ENCODE results near the gene BEND3.
A peak's percentile ranks its signal among the peaks of the same experiment; 100 is the strongest.

The BEND3 gene

DNA sequence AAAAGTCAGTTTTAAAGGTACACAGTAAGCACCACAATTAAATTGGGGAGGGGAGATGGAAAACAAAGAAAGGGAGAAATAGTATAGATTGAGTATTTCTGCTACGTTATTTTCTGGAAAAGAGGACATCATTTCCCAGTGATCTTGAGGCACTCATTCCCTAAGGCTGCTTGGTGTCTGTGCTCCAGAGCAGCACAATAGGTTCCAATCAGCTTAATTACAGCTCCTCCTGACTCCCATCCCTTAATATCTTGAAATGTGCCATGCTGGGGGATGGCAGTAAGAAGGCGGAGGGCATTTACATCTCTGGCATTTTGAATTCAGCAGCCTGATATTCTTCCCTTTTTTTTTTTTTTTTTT is 39.5 kb upstream of the BEND3 start:
- H3K23ac ChIP-seq (ENCODE audit: low read depth, low read length, poor library complexity), result no peak overlapping the region
- H3K18ac ChIP-seq (ENCODE audit: low read length), result no peak overlapping the region
- no peaks in the 10 kb centered on the region for H3K9me3 ChIP-seq (replicated peaks in 1 of 2; ENCODE audit: control insufficient read depth in 2 of 2, insufficient read depth in 1 of 2, low read depth in 1 of 2, low read length in 2 of 2)
- no peak overlapping the region for H3K9ac ChIP-seq (ENCODE audit: low read depth, low read length, poor library complexity)
- no peaks in the 10 kb centered on the region for H3K79me1 ChIP-seq (ENCODE audit: low read depth, low read length)
- no peak overlapping the region for H3K14ac ChIP-seq (ENCODE audit: low read length)
- no peaks in the 10 kb centered on the region for H3K36me3 ChIP-seq (replicated peaks in 1 of 2; ENCODE audit: control insufficient read depth in 2 of 2, insufficient read depth in 2 of 2, low read length in 2 of 2)
- H3K4me1 ChIP-seq (ENCODE audit: control insufficient read depth in 2 of 2, insufficient read depth in 1 of 2, low read depth in 1 of 2, low read length in 2 of 2), result peaks cover 4 to 9% of the 10 kb centered on the region in 2 donors
- DNase-seq (ENCODE audit: low spot score), result no peak
- H2BK15ac ChIP-seq (ENCODE audit: low read length), result no peak overlapping the region
- peak overlapping the region; percentile 82 for H3K27ac ChIP-seq (replicated peaks; ENCODE audit: low read length)
- no peak overlapping the region for H3K4ac ChIP-seq (ENCODE audit: low read length)
- no peak overlapping the region for H2BK5ac ChIP-seq (ENCODE audit: low read length)
- no peak overlapping the region for H3K4me2 ChIP-seq (ENCODE audit: insufficient read depth, low read length, poor library complexity, severe bottlenecking)
- no peak overlapping the region for H2BK120ac ChIP-seq (ENCODE audit: low read depth, low read length)
- no peaks in the 10 kb centered on the region for H3K27me3 ChIP-seq (ENCODE audit: control insufficient read depth in 3 of 3, insufficient read depth in 3 of 3, low read depth in 1 of 3, low read length in 3 of 3)
- no CpG with 5 or more reads among the region's 2 CpGs for WGBS, 2 donors (ENCODE audit: extremely low coverage in 2 of 2, insufficient read length in 2 of 2, insufficient replicate concordance in 1 of 2)
- peak overlapping the region; percentile 68 for H2AFZ ChIP-seq (ENCODE audit: low read length)
- H2AK5ac ChIP-seq (ENCODE audit: low read depth, low read length), result no peak overlapping the region
- no peak overlapping the region for H4K8ac ChIP-seq (ENCODE audit: low read depth, low read length)
- H3K4me3 ChIP-seq (ENCODE audit: low read length in 2 of 2), result no peak overlapping the region
- no peak overlapping the region for H2BK12ac ChIP-seq (ENCODE audit: low read length)
- no peak overlapping the region for H4K91ac ChIP-seq (ENCODE audit: low read depth, low read length, poor library complexity)

DNA sequence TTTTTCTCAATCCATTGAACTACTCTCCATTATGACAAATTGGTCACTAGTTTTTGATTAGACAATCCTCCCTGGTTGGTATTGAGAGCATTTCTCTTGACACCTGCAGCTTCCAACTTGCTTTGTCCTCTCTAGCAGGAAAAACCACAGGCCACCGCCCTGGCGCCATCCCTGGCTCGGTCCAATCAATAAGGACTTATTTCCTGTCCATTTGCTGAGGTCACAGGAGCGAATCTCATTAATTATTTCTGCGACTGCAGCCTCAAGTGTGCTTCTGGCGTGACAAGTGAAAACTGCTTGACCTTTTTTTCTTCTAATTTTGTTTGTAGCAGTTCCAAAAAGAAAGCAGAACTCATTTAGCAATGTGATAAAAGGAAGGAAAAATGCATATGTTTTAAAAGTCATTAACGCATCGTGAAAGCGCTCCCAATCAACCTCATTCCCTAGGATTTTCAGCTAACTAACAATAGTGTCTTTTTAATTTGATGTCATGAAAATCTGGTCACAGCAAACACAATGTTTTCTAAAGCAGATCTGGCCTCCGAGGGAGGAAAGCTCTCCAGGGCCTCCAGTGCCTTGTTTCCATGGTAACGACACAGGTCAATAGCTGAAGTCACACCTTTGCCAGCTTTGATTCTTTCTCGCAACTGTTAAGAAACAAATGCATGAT is 39.0 kb upstream of the BEND3 start:
- H3K79me1 ChIP-seq (ENCODE audit: low read depth, low read length), result no peaks in the 10 kb centered on the region
- H3K23ac ChIP-seq (ENCODE audit: low read depth, low read length, poor library complexity), result no peak overlapping the region
- H3K14ac ChIP-seq (ENCODE audit: low read length), result no peak overlapping the region
- DNase-seq (ENCODE audit: low spot score), result peak; percentile 56
- no peak overlapping the region for H2BK15ac ChIP-seq (ENCODE audit: low read length)
- H3K27me3 ChIP-seq (ENCODE audit: control insufficient read depth in 3 of 3, insufficient read depth in 3 of 3, low read depth in 1 of 3, low read length in 3 of 3), result no peaks in the 10 kb centered on the region
- H3K4ac ChIP-seq (ENCODE audit: low read length), result no peak overlapping the region
- peak overlapping the region; percentile 68 for H2AFZ ChIP-seq (ENCODE audit: low read length)
- no peaks in the 10 kb centered on the region for H3K36me3 ChIP-seq (replicated peaks in 1 of 2; ENCODE audit: control insufficient read depth in 2 of 2, insufficient read depth in 2 of 2, low read length in 2 of 2)
- H3K9ac ChIP-seq (ENCODE audit: low read depth, low read length, poor library complexity), result no peak overlapping the region
- H3K27ac ChIP-seq (replicated peaks; ENCODE audit: low read length), result peak overlapping the region; percentile 82
- no peak overlapping the region for H4K8ac ChIP-seq (ENCODE audit: low read depth, low read length)
- no peak overlapping the region for H2BK5ac ChIP-seq (ENCODE audit: low read length)
- peak overlapping the region in 1 of 2 donors; percentile 6 for H3K4me3 ChIP-seq (ENCODE audit: low read length in 2 of 2)
- H2BK12ac ChIP-seq (ENCODE audit: low read length), result no peak overlapping the region
- no peak overlapping the region for H2AK5ac ChIP-seq (ENCODE audit: low read depth, low read length)
- no peak overlapping the region for H3K4me2 ChIP-seq (ENCODE audit: insufficient read depth, low read length, poor library complexity, severe bottlenecking)
- no peak overlapping the region for H3K18ac ChIP-seq (ENCODE audit: low read length)
- WGBS, 2 donors (ENCODE audit: extremely low coverage in 2 of 2, insufficient read length in 2 of 2, insufficient replicate concordance in 1 of 2), result no CpG with 5 or more reads among the region's 12 CpGs
- no peaks in the 10 kb centered on the region for H3K9me3 ChIP-seq (replicated peaks in 1 of 2; ENCODE audit: control insufficient read depth in 2 of 2, insufficient read depth in 1 of 2, low read depth in 1 of 2, low read length in 2 of 2)
- H4K91ac ChIP-seq (ENCODE audit: low read depth, low read length, poor library complexity), result no peak overlapping the region
- peaks cover 4 to 9% of the 10 kb centered on the region in 2 donors for H3K4me1 ChIP-seq (ENCODE audit: control insufficient read depth in 2 of 2, insufficient read depth in 1 of 2, low read depth in 1 of 2, low read length in 2 of 2)
- no peak overlapping the region for H2BK120ac ChIP-seq (ENCODE audit: low read depth, low read length)

DNA sequence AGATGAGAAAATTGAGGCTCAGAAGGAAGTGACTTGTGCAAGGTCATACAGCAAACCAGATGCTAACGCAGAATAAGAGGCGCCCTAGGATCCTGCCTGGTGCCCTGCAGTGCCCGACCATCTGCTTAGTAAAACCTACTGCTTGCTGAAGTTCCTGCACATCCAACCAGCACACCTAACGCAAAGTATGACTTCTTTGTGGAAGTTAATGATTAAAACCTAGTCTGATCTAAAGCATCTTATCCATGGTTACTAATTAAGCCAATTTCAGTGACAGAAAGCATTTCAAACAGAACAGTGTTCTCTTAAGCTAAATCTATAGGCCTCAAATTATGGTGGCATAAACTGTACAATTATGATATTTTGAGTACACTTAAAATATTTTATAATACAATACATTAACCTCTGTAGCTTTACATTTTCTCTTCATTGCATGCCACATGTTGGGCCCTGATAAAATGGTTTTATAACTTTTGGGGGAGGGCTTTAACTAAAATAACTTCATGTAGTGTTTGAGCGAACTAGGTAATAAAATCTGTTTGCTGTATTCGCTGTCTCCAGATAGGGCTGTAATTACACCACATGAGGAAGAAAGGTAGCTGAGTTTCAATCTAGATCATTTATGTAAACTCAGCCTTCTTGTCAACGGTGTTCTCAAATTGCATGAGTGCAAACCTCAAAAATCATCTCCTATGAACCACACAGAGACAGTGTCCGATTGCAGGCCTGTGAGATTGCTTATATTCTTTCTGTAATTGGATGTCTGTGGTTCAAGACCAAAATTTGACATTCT is 37.5 kb upstream of the BEND3 start:
- Histone ChIP-seq H3K79me1 (ENCODE audit: low read depth, low read length) (no peaks in the 10 kb centered on the region), H3K9me3 (replicated peaks in 1 of 2; ENCODE audit: control insufficient read depth in 2 of 2, insufficient read depth in 1 of 2, low read depth in 1 of 2, low read length in 2 of 2) (no peaks in the 10 kb centered on the region), H2BK12ac (ENCODE audit: low read length) (no peak overlapping the region), H3K4me2 (ENCODE audit: insufficient read depth, low read length, poor library complexity, severe bottlenecking) (no peak overlapping the region), H2BK5ac (ENCODE audit: low read length) (no peak overlapping the region), H3K18ac (ENCODE audit: low read length) (no peak overlapping the region), H3K27me3 (ENCODE audit: control insufficient read depth in 3 of 3, insufficient read depth in 3 of 3, low read depth in 1 of 3, low read length in 3 of 3) (no peaks in the 10 kb centered on the region), H3K27ac (replicated peaks; ENCODE audit: low read length) (no peak overlapping the region), H3K9ac (ENCODE audit: low read depth, low read length, poor library complexity) (no peak overlapping the region), H3K4me1 (ENCODE audit: control insufficient read depth in 2 of 2, insufficient read depth in 1 of 2, low read depth in 1 of 2, low read length in 2 of 2) (peaks cover 4 to 9% of the 10 kb centered on the region in 2 donors), H3K36me3 (replicated peaks in 1 of 2; ENCODE audit: control insufficient read depth in 2 of 2, insufficient read depth in 2 of 2, low read length in 2 of 2) (no peaks in the 10 kb centered on the region), H4K91ac (ENCODE audit: low read depth, low read length, poor library complexity) (no peak overlapping the region), H2AK5ac (ENCODE audit: low read depth, low read length) (no peak overlapping the region), H2BK120ac (ENCODE audit: low read depth, low read length) (no peak overlapping the region), H2BK15ac (ENCODE audit: low read length) (no peak overlapping the region), H3K23ac (ENCODE audit: low read depth, low read length, poor library complexity) (no peak overlapping the region), H3K4ac (ENCODE audit: low read length) (no peak overlapping the region), H4K8ac (ENCODE audit: low read depth, low read length) (no peak overlapping the region), H3K4me3 (ENCODE audit: low read length in 2 of 2) (no peak overlapping the region), H2AFZ (ENCODE audit: low read length) (no peak overlapping the region), H3K14ac (ENCODE audit: low read length) (no peak overlapping the region)
- no peak for DNase-seq (ENCODE audit: low spot score)
- WGBS, 2 donors (ENCODE audit: extremely low coverage in 2 of 2, insufficient read length in 2 of 2, insufficient replicate concordance in 1 of 2), result no CpG with 5 or more reads among the region's 8 CpGs

DNA sequence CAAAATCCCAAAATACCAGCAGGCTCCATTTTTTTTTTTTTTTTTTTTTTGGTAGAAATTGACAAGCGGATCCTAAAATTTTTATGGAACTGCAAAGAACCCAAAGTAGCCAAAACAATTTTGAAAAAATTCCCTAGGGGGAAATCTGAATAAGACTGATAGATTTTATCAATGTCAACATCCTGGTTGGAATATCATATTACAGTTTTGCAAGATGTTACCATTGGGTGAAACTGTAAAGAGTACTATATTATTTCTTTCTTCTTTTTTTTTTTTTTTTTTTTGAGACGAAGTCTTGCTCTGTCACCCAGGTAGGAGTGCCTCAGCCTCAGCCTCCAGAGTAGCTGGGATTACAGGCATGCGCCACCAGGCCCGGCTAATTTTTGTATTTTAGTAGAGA is 29.4 kb upstream of the BEND3 start:
- no peak for DNase-seq (ENCODE audit: low spot score)
- Histone ChIP-seq H3K23ac (ENCODE audit: low read depth, low read length, poor library complexity) (no peak overlapping the region), H2BK5ac (ENCODE audit: low read length) (no peak overlapping the region), H3K27ac (replicated peaks; ENCODE audit: low read length) (no peak overlapping the region), H3K14ac (ENCODE audit: low read length) (no peak overlapping the region), H2AK5ac (ENCODE audit: low read depth, low read length) (no peak overlapping the region), H3K4ac (ENCODE audit: low read length) (no peak overlapping the region), H3K4me1 (ENCODE audit: control insufficient read depth in 2 of 2, insufficient read depth in 1 of 2, low read depth in 1 of 2, low read length in 2 of 2) (no peaks in the 10 kb centered on the region), H4K8ac (ENCODE audit: low read depth, low read length) (no peak overlapping the region), H2BK15ac (ENCODE audit: low read length) (no peak overlapping the region), H3K79me1 (ENCODE audit: low read depth, low read length) (no peaks in the 10 kb centered on the region), H3K18ac (ENCODE audit: low read length) (no peak overlapping the region), H3K4me2 (ENCODE audit: insufficient read depth, low read length, poor library complexity, severe bottlenecking) (no peak overlapping the region), H4K91ac (ENCODE audit: low read depth, low read length, poor library complexity) (no peak overlapping the region), H3K9me3 (replicated peaks in 1 of 2; ENCODE audit: control insufficient read depth in 2 of 2, insufficient read depth in 1 of 2, low read depth in 1 of 2, low read length in 2 of 2) (no peaks in the 10 kb centered on the region), H3K4me3 (ENCODE audit: low read length in 2 of 2) (no peak overlapping the region), H3K27me3 (ENCODE audit: control insufficient read depth in 3 of 3, insufficient read depth in 3 of 3, low read depth in 1 of 3, low read length in 3 of 3) (no peaks in the 10 kb centered on the region), H2AFZ (ENCODE audit: low read length) (no peak overlapping the region), H2BK120ac (ENCODE audit: low read depth, low read length) (no peak overlapping the region), H2BK12ac (ENCODE audit: low read length) (no peak overlapping the region), H3K9ac (ENCODE audit: low read depth, low read length, poor library complexity) (no peak overlapping the region), H3K36me3 (replicated peaks in 1 of 2; ENCODE audit: control insufficient read depth in 2 of 2, insufficient read depth in 2 of 2, low read length in 2 of 2) (no peaks in the 10 kb centered on the region)
- WGBS, 2 donors (ENCODE audit: extremely low coverage in 2 of 2, insufficient read length in 2 of 2, insufficient replicate concordance in 1 of 2), result no CpG with 5 or more reads among the region's 4 CpGs
